C4-2B (cell line): ENCODE measurements around the gene DPM1.

Experiments used
- CTCF ChIP-seq: fragments of 450-650 bp; conservative IDR thresholded peaks from 2 replicates; pipeline ENCODE4 v1.5.1; 2017; ENCODE audit warnings: mild to moderate bottlenecking
- ZFX ChIP-seq: fragments of 450-650 bp; IDR thresholded peaks from 2 replicates; pipeline ENCODE4 v1.6.1; 2017

- TF ChIP-seq CTCF (no peak), ZFX (no peak)
These were observed 70.8 kb downstream of the DPM1 start for GRCh38 chr20:50887576-50887975.
